Lower leg skin (tissue), 3 donors: Measurements from ENCODE around the gene FAH.

ENCODE experiments used
- CTCF ChIP-seq, 3 donors: fragments of 450-650 bp; IDR thresholded peaks; one replicate each; pipeline ENCODE4 v1.5.1; 2016; ENCODE audit warnings: antibody characterized with exemption in 3 of 3, mild to moderate bottlenecking in 3 of 3, moderate library complexity in 2 of 3
- POLR2A ChIP-seq, 2 donors: fragments of 450-650 bp; IDR thresholded peaks; one replicate each; pipeline ENCODE4 v1.6.1; 2016 to 2017; ENCODE audit warnings: antibody characterized with exemption in 2 of 2, mild to moderate bottlenecking in 1 of 2, moderate library complexity in 1 of 2

DNA sequence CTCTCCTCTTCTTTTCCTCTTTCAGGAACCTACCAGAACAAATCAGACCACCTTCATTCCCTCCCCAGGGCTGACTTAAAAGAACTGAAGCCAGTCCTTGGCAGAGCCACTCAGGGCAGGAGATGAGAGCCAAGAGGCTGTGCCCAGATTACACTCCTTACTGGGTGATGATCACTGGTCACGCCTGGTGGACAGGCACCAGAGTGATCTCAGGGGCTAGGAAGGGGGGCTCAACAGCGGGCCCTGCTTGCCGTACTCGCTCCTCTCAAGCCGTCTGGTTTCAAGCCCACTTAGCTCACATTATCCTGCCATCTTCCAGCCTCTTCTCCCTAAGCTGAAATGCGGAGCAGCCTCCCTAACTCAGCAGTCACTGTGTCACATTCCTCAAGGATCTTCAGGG is 1.7 kb upstream of the FAH start:
- no peak for TF ChIP-seq CTCF (IDR thresholded peaks at IDR 0.05)
- no peak for TF ChIP-seq POLR2A (IDR thresholded peaks at IDR 0.05)
